MM.1S (cell line): ENCODE measurements around the gene DNAH6.

Source experiments
- EZH2 ChIP-seq: fragments of 300-600 bp; sonication (generic); optimal IDR thresholded peaks from 2 replicates; pipeline ENCODE3; 2017; ENCODE audit warnings: low read depth, mild to moderate bottlenecking, antibody characterized with exemption, low read length, mixed read lengths
- EZH2phosphoT487 ChIP-seq: fragments of 300-600 bp; sonication (generic); IDR thresholded peaks from 2 replicates; pipeline ENCODE4 v1.6.1; 2018; ENCODE audit warnings: antibody characterized with exemption, low read length
- TF ChIP-seq, protein P1 (sequence below): fragments of 300-600 bp; sonication (generic); IDR thresholded peaks from 2 replicates; pipeline ENCODE4 v1.5.1; 2016; ENCODE audit warnings: antibody characterized with exemption, low read length, mixed read lengths

DNA sequence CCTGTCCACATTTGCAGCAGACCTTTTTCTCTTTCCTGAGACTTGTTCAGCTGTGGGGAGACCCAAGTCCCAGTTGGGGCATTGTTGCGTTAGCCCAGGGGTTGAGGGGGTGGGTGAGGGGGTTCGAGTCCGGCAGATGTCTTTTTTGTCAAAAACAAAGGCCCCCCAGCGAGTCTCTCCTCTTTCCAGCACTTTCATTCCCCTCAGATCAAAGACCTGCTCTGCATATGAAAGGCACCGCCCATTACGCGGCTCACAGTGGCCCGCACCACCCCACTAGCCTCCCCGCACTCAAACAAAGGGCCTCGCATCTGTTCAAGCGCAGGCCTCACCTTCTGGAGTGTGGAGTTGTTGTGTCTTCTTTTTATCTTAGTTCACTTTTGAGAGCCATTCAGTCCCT is 339.4 kb downstream of the DNAH6 start:
- TF ChIP-seq, protein P1, sequence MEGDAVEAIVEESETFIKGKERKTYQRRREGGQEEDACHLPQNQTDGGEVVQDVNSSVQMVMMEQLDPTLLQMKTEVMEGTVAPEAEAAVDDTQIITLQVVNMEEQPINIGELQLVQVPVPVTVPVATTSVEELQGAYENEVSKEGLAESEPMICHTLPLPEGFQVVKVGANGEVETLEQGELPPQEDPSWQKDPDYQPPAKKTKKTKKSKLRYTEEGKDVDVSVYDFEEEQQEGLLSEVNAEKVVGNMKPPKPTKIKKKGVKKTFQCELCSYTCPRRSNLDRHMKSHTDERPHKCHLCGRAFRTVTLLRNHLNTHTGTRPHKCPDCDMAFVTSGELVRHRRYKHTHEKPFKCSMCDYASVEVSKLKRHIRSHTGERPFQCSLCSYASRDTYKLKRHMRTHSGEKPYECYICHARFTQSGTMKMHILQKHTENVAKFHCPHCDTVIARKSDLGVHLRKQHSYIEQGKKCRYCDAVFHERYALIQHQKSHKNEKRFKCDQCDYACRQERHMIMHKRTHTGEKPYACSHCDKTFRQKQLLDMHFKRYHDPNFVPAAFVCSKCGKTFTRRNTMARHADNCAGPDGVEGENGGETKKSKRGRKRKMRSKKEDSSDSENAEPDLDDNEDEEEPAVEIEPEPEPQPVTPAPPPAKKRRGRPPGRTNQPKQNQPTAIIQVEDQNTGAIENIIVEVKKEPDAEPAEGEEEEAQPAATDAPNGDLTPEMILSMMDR, result no peak
- TF ChIP-seq EZH2 (no peak), EZH2phosphoT487 (no peak)
